GM10266 (cell line): ENCODE results near the gene TDRD3.

Experiments used
- DNase-seq: peaks from one replicate; pipeline ENCODE4 v3.0.0; 2012; ENCODE audit errors: extremely low spot score
- TF ChIP-seq, protein P1 (sequence below): IDR thresholded peaks from 2 replicates; pipeline ENCODE4 v1.5.1; 2012; ENCODE audit warnings: mild to moderate bottlenecking, low read depth; ENCODE audit not compliant: control insufficient read depth, insufficient read depth; ENCODE audit errors: missing control alignments

Gene TDRD3

DNA sequence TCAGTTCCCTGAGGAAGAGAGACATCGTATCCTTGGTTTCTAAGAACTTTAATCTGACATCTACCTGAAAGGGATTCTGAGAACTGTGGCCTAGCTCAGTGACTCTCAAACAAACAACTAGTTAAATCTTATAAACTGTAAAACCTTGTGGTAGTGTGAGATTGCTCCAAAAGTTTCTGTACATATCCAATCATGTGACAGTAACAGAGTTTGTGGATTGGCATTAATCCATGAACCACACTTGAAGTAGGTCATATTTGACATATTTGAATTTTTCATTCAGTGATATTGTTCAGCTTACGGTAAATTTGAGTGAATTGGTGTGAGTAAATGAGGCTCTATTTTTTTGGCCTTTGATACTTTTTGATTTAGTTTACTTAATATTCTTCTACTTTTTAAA is 15.0 kb downstream of the TDRD3 start:
- TF ChIP-seq, protein P1, sequence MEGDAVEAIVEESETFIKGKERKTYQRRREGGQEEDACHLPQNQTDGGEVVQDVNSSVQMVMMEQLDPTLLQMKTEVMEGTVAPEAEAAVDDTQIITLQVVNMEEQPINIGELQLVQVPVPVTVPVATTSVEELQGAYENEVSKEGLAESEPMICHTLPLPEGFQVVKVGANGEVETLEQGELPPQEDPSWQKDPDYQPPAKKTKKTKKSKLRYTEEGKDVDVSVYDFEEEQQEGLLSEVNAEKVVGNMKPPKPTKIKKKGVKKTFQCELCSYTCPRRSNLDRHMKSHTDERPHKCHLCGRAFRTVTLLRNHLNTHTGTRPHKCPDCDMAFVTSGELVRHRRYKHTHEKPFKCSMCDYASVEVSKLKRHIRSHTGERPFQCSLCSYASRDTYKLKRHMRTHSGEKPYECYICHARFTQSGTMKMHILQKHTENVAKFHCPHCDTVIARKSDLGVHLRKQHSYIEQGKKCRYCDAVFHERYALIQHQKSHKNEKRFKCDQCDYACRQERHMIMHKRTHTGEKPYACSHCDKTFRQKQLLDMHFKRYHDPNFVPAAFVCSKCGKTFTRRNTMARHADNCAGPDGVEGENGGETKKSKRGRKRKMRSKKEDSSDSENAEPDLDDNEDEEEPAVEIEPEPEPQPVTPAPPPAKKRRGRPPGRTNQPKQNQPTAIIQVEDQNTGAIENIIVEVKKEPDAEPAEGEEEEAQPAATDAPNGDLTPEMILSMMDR: no peak
- no peak for DNase-seq

DNA sequence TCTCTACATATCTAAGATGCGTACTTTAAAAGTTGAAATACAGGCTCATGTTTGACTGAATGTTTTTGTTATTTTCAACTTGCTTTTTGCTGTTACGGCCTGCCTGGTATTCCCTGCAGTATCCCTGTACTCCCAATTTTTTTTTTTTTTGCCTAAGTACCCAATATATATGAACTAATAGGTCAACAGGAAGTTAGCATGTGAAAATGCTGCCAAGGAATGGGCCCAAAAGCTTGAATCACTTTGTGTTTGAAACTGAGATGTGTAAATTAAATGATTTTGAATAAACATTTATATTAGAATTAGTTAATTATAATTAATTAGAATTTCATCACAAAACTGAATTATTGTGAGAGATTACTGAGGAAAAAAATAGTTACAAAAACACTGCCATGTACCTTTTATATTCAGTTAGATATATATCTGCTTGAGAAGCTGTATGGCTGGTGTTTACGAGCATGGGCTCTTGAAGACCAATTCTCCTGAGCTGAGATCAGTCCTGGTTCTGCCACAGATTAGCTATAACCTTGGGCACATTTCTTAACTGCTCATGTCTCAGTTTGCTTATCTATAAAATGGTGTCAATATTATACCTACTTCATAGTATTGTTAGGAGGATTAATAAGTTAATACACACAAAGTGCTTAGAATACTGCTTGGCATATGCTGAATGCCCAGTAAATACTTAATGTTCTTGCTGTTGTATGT is 16.0 kb downstream of the TDRD3 start:
- DNase-seq: no peak
- TF ChIP-seq, protein P1: no peak

DNA sequence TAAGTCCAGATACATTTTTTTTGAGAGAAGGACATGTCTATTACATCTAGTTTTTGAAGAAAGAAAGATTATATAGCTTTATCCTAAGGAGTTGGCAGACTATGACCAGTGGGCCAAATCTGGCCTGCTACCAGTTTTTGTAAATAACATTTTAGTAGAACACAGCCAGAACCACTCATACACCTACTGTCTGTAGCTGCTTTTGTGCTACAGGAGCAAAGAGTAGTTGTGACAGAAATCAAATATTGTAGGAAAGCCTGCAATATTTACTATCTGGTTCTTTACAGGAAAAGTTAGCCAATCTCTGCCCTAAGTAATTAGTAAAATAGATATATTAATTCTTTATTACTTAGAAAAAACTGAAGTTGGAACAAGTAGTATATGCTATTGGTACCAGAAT is 17.2 kb downstream of the TDRD3 start:
- no peak for DNase-seq
- TF ChIP-seq, protein P1: no peak

DNA sequence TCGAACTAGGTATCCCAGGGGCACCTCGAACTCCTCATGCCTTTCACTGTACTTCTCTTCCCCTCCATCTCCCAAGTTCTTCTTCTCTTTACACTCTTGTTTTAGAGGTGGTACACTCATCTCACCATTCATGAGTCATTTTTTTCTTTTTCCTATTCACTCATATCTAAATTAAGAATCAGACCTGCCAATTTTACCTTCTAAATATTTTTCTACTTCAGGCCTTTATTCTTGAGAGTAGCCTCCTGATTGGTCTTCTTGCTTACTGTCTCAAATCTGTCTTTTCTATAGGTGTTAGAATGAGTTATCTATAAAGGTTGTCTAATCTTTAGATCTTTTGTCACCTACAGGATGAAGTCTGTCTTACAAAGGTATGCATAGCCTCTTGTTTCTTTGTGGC is 20.7 kb downstream of the TDRD3 start:
- DNase-seq: no peak
- TF ChIP-seq, protein P1: no peak

DNA sequence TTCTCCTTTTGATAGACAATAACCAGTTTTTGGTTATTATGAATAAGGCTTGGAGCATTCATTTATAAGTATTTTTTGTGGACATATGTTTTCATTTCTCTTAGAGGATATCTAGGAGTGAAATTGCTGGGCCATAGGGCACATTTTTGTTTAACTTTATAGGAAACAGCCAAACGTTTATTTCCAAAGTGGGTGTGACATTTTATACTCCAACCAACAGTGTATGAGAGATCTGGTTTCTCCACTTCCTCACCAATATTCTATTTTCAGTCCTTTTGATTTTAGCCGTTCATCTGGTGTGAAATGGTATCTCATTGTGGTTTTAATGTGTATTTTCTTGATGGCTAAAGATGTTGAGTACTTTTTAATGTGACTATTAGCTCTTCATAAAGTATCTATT is 21.9 kb downstream of the TDRD3 start:
- DNase-seq: no peak
- TF ChIP-seq, protein P1: no peak

DNA sequence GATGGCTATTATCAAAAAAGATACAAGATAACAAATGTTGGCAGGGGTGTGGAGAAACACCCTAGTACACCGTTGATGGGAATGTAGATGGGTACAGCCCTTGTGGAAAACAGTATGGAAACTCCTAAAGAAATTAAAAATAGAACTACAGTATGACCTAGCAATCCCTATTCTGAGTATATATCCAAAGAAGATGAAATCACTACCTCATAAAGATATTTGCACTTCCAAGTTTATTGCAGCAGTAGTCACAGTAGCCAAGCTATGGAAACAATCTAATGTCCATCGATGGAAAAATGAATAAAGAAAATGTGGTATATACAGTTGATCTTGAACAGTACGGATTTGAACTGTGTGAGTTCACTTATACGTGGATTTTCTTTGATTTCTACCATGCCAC is 28.3 kb downstream of the TDRD3 start:
- DNase-seq: no peak
- TF ChIP-seq, protein P1: no peak

DNA sequence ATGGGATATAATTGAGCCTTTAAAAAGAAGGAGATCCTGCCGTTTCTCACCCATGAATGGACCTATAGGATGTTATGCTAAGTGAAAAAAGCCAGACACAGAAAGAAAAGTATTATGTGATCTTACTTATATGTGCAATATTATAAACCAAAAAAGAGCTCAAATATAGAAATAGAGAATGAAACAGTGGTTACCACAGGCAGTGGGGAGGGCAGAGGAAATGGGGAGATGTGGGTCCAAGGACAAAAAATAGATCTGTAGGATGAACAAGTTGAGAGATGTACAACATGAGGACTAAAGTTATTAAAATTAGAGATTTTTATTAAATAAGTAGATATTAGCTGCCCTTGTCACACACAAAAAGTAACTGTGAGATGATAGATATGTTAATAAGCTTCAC is 29.1 kb downstream of the TDRD3 start:
- DNase-seq: no peak
- TF ChIP-seq, protein P1: no peak
